ENCODE measurements around the gene CRTC1. TPM values are rescaled to one million over a fixed set of nuclear protein-coding genes. Genes with fewer than 3 reads are reported as not detected.

The CRTC1 gene
- total and polyA plus RNA-seq, 9 of the 15 experiments (the other 6 are each of a cell fraction or from before 2014, with no cell fraction given) = 0.25 to 3.8 (median 1.2) TPM; not detected in 2

DNA sequence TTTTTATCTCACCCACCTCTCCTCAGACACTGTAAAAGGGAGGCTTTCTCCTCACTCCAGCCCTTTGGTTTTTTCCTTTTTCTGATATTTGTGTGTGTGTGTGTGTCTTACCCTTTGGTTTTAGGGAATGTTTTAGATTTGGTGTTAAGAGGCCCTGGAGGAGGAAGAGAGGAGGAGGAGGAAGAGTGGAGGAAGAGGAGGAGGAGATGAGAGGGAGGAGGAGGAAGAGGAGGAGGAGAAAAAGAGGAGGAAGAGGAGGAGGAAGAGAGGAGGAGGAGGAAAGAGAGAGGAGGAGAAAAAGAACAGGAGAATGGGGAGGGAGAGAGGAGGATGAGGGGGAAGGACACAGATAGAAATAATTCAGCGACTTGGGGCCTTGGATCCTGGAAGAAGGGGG, 36.1 kb upstream of the CRTC1 start (continued):
- TF ChIP-seq, protein P1, sequence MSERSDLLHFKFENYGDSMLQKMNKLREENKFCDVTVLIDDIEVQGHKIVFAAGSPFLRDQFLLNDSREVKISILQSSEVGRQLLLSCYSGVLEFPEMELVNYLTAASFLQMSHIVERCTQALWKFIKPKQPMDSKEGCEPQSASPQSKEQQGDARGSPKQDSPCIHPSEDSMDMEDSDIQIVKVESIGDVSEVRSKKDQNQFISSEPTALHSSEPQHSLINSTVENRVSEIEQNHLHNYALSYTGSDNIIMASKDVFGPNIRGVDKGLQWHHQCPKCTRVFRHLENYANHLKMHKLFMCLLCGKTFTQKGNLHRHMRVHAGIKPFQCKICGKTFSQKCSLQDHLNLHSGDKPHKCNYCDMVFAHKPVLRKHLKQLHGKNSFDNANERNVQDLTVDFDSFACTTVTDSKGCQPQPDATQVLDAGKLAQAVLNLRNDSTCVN (CRISPR knock-in tag; IDR thresholded peaks at IDR 0.05) = peak; percentile 87
- no peak for TF ChIP-seq MAFG (tag; conservative IDR thresholded peaks at IDR 0.05)
- TF ChIP-seq, protein P2, sequence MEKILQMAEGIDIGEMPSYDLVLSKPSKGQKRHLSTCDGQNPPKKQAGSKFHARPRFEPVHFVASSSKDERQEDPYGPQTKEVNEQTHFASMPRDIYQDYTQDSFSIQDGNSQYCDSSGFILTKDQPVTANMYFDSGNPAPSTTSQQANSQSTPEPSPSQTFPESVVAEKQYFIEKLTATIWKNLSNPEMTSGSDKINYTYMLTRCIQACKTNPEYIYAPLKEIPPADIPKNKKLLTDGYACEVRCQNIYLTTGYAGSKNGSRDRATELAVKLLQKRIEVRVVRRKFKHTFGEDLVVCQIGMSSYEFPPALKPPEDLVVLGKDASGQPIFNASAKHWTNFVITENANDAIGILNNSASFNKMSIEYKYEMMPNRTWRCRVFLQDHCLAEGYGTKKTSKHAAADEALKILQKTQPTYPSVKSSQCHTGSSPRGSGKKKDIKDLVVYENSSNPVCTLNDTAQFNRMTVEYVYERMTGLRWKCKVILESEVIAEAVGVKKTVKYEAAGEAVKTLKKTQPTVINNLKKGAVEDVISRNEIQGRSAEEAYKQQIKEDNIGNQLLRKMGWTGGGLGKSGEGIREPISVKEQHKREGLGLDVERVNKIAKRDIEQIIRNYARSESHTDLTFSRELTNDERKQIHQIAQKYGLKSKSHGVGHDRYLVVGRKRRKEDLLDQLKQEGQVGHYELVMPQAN (IDR thresholded peaks at IDR 0.05; ENCODE audit: borderline replicate concordance) = 0 out of 2 replicates have a peak, but pooled peaks have one; percentile 43
- TF ChIP-seq, protein P3, sequence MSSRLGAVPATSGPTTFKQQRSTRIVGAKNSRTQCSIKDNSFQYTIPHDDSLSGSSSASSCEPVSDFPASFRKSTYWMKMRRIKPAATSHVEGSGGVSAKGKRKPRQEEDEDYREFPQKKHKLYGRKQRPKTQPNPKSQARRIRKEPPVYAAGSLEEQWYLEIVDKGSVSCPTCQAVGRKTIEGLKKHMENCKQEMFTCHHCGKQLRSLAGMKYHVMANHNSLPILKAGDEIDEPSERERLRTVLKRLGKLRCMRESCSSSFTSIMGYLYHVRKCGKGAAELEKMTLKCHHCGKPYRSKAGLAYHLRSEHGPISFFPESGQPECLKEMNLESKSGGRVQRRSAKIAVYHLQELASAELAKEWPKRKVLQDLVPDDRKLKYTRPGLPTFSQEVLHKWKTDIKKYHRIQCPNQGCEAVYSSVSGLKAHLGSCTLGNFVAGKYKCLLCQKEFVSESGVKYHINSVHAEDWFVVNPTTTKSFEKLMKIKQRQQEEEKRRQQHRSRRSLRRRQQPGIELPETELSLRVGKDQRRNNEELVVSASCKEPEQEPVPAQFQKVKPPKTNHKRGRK (tag; IDR thresholded peaks at IDR 0.05) = peak; percentile 43; the same call in 1 of the 2 replicates
- peak; percentile 71 for TF ChIP-seq ZNF263 (CRISPR knock-in tag; IDR thresholded peaks at IDR 0.05; ENCODE audit: borderline replicate concordance)
- 0 out of 2 replicates have a peak, but pooled peaks have one; percentile 24 for TF ChIP-seq SMARCA4 (IDR thresholded peaks at IDR 0.05)
- TF ChIP-seq ILF3 (IDR thresholded peaks at IDR 0.05; ENCODE audit: borderline replicate concordance) = no peak
- 0 out of 2 replicates have a peak, but pooled peaks have one; percentile 12 for TF ChIP-seq SMARCE1 (IDR thresholded peaks at IDR 0.05)
- TF ChIP-seq, protein P4, sequence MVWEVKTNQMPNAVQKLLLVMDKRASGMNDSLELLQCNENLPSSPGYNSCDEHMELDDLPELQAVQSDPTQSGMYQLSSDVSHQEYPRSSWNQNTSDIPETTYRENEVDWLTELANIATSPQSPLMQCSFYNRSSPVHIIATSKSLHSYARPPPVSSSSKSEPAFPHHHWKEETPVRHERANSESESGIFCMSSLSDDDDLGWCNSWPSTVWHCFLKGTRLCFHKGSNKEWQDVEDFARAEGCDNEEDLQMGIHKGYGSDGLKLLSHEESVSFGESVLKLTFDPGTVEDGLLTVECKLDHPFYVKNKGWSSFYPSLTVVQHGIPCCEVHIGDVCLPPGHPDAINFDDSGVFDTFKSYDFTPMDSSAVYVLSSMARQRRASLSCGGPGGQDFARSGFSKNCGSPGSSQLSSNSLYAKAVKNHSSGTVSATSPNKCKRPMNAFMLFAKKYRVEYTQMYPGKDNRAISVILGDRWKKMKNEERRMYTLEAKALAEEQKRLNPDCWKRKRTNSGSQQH (CRISPR knock-in tag; IDR thresholded peaks at IDR 0.05) = peak; percentile 90
- TF ChIP-seq CBX3 (IDR thresholded peaks at IDR 0.05; ENCODE audit: borderline replicate concordance in 1 of 2, low read length in 2 of 2) = no peak
- TF ChIP-seq OTX1 (CRISPR knock-in tag; IDR thresholded peaks at IDR 0.05) = 0 out of 2 replicates have a peak, but pooled peaks have one; percentile 58
- TF ChIP-seq, protein P5, sequence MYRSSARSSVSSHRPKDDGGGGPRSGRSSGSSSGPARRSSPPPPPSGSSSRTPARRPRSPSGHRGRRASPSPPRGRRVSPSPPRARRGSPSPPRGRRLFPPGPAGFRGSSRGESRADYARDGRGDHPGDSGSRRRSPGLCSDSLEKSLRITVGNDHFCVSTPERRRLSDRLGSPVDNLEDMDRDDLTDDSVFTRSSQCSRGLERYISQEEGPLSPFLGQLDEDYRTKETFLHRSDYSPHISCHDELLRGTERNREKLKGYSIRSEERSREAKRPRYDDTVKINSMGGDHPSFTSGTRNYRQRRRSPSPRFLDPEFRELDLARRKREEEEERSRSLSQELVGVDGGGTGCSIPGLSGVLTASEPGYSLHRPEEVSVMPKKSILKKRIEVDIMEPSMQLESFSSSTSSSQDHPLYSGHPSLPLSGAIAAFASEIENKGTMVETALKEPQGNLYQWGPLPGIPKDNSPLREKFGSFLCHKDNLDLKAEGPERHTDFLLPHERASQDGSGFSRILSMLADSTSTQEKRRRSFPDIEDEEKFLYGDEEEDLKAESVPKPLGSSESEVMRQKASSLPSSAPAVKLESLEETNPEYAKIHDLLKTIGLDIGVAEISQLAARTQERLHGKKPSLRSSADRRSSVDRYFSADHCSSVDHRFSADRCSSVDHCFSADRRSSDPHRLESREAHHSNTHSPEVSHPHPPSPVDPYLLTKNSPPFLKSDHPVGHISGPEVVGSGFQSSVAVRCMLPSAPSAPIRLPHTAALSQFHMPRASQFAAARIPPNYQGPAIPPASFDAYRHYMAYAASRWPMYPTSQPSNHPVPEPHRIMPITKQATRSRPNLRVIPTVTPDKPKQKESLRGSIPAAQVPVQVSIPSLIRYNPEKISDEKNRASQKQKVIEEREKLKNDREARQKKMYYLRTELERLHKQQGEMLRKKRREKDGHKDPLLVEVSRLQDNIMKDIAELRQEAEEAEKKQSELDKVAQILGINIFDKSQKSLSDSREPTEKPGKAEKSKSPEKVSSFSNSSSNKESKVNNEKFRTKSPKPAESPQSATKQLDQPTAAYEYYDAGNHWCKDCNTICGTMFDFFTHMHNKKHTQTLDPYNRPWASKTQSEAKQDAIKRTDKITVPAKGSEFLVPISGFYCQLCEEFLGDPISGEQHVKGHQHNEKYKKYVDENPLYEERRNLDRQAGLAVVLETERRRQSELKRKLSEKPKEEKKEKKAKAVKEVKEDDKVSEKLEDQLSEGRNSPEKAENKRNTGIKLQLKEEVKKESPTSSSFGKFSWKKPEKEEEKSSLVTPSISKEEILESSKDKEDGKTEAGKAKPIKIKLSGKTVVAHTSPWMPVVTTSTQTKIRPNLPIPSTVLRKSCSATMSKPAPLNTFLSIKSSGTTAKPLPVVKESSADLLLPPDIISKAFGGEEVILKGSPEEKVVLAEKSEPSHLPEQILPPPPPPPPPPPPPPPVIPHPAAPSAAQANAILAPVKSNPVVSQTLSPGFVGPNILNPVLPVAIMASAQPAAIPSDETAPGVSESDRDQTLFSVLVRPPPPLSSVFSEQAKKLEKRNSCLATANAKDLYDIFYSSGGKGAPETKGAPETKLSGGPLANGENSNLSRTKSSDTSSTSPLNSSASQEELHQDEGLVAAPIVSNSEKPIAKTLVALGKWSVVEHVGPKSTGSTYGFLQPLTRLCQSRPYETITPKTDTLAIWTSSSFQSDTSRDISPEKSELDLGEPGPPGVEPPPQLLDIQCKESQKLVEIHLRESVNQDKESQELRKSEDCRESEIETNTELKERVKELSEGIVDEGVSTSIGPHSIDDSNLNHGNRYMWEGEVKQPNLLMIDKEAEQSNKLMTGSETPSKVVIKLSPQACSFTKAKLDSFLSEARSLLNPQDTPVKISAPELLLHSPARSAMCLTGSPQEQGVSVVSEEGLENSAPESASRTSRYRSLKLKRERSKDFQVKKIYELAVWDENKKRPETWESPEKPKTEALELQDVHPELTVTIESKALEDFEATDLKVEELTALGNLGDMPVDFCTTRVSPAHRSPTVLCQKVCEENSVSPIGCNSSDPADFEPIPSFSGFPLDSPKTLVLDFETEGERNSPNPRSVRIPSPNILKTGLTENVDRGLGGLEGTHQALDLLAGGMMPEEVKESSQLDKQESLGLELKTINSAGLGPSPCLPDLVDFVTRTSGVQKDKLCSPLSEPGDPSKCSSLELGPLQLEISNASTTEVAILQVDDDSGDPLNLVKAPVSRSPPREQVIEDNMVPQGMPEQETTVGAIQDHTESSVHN (IDR thresholded peaks at IDR 0.05; ENCODE audit: borderline replicate concordance in 1 of 2, low read depth in 1 of 2) = 0 out of 4 replicates have a peak, but pooled peaks of 1 of the 2 experiments have one; percentile 26
- TF ChIP-seq CHD2 (IDR thresholded peaks at IDR 0.05; ENCODE audit: low read depth, low read length) = no peak

All from K562 (cell line).